NOMO-1 (cell line): ENCODE data around the gene KMT5B.
A peak's percentile ranks its signal among the peaks of the same experiment; 100 is the strongest.
"Not testable (repeated sequence)": the region's sequence is repeated elsewhere in the genome, so short reads cannot be mapped to it uniquely, and the experiment has no call there.

ENCODE experiments used
- DNase-seq, 2 experiments: peaks; one replicate each; lab custom pipeline; 2025; ENCODE audit not compliant: unreplicated experiment in 2 of 2; lab: John Stamatoyannopoulos, UW

Gene KMT5B

GRCh38 chr11:68213135-68213515 lies at the start of gene KMT5B:
Gene KMT5B (minus strand): TSS chr11:68213296. CDS start chr11:68190076, 23,220 bp downstream.
- peak in 1 of 2 experiments; percentile 30 for DNase-seq

GRCh38 chr11:68262544-68262827 lies 49.4 kb upstream of the KMT5B start:
- no peak for DNase-seq

- no peak for DNase-seq
Measured at GRCh38 chr11:68261749-68262543, 48.9 kb upstream of the KMT5B start.

- DNase-seq = no peak
Measured at GRCh38 chr11:68261006-68261405, 47.9 kb upstream of the KMT5B start.

- no peak for DNase-seq
Measured at GRCh38 chr11:68260484-68260883, 47.4 kb upstream of the KMT5B start.

- DNase-seq = no peak
Measured at GRCh38 chr11:68259122-68259959, 46.2 kb upstream of the KMT5B start.

- no peak for DNase-seq
Measured at GRCh38 chr11:68258363-68258765, 45.3 kb upstream of the KMT5B start.

- DNase-seq = peak; percentile 66 to 81
Measured at GRCh38 chr11:68257477-68258362, 44.6 kb upstream of the KMT5B start.

- no peak for DNase-seq
Measured at GRCh38 chr11:68256331-68256741, 43.2 kb upstream of the KMT5B start.

GRCh38 chr11:68255526-68255925 lies 42.4 kb upstream of the KMT5B start:
- no peak for DNase-seq

GRCh38 chr11:68254421-68254820 lies 41.3 kb upstream of the KMT5B start:
- DNase-seq = no peak

GRCh38 chr11:68251765-68252164 lies 38.7 kb upstream of the KMT5B start:
- no peak for DNase-seq

- DNase-seq = not testable (repeated sequence)
Measured at GRCh38 chr11:68244912-68245311, 31.8 kb upstream of the KMT5B start.

- not testable (repeated sequence) for DNase-seq
Measured at GRCh38 chr11:68243847-68244246, 30.8 kb upstream of the KMT5B start.

- DNase-seq = no peak
Measured at GRCh38 chr11:68242616-68243015, 29.5 kb upstream of the KMT5B start.

GRCh38 chr11:68231621-68232020 lies 18.5 kb upstream of the KMT5B start:
- no peak for DNase-seq

- DNase-seq = no peak
Measured at GRCh38 chr11:68229601-68230000, 16.5 kb upstream of the KMT5B start.

GRCh38 chr11:68226421-68226820 lies 13.3 kb upstream of the KMT5B start:
- no peak for DNase-seq

- no peak for DNase-seq
Measured at GRCh38 chr11:68224606-68225005, 11.5 kb upstream of the KMT5B start.

GRCh38 chr11:68223275-68223674 lies 10.2 kb upstream of the KMT5B start:
- no peak for DNase-seq

- DNase-seq = no peak
Measured at GRCh38 chr11:68221406-68221805, 8.3 kb upstream of the KMT5B start.
